NB4 (cell line): ENCODE results near the gene ABCA4.

ENCODE experiments used
- DNase-seq: peaks from one replicate; pipeline ENCODE4 v3.0.0; 2010; ENCODE audit warnings: low read depth
- H3K4me3 ChIP-seq: one replicate; pipeline ENCODE4 v1.5.1; 2011; ENCODE audit warnings: mild to moderate bottlenecking, low read depth, low read length, moderate library complexity
- CTCF ChIP-seq: IDR thresholded peaks from one replicate; pipeline ENCODE4 v1.5.1; 2012; ENCODE audit warnings: low read depth, low read length
- MAX ChIP-seq: IDR thresholded peaks from 2 replicates; pipeline ENCODE4 v1.6.1; 2011; ENCODE audit warnings: low read depth, low read length
- MYC ChIP-seq: IDR thresholded peaks from 2 replicates; pipeline ENCODE4 v1.6.1; 2011; ENCODE audit warnings: low read depth, low read length
- POLR2A ChIP-seq: IDR thresholded peaks from 2 replicates; pipeline ENCODE4 v1.6.1; 2011; ENCODE audit warnings: mild to moderate bottlenecking; ENCODE audit not compliant: insufficient read length; ENCODE audit errors: extremely low read depth

Gene ABCA4

GRCh38 chr1:94092210-94092613, 28.7 kb downstream of the ABCA4 start:
- H3K4me3 ChIP-seq: no peak overlapping the region
- DNase-seq: peak; percentile 23
- no peak for TF ChIP-seq MYC
- no peak for TF ChIP-seq CTCF

GRCh38 chr1:94090761-94091160, 30.2 kb downstream of the ABCA4 start:
- H3K4me3 ChIP-seq: no peak overlapping the region
- DNase-seq: no peak
- TF ChIP-seq MAX (no peak), MYC (no peak), CTCF (no peak), POLR2A (no peak)

- no peak overlapping the region for H3K4me3 ChIP-seq
- no peak for TF ChIP-seq MAX
- TF ChIP-seq CTCF: no peak
- no peak for TF ChIP-seq POLR2A
- no peak for TF ChIP-seq MYC
- no peak for DNase-seq
Measured at GRCh38 chr1:94087193-94087592, 33.8 kb downstream of the ABCA4 start.

- TF ChIP-seq MAX: no peak
- no peak for TF ChIP-seq POLR2A
- TF ChIP-seq CTCF: no peak
- TF ChIP-seq MYC: no peak
- DNase-seq: no peak
- H3K4me3 ChIP-seq: no peak overlapping the region
Measured at GRCh38 chr1:94084547-94084946, 36.4 kb downstream of the ABCA4 start.

GRCh38 chr1:94084085-94084484, 36.9 kb downstream of the ABCA4 start:
- no peak for TF ChIP-seq MAX
- no peak for TF ChIP-seq CTCF
- no peak for DNase-seq
- no peak overlapping the region for H3K4me3 ChIP-seq

GRCh38 chr1:94083681-94084080, 37.3 kb downstream of the ABCA4 start:
- no peak for DNase-seq
- H3K4me3 ChIP-seq: no peak overlapping the region
- TF ChIP-seq MAX (no peak), CTCF (no peak), POLR2A (no peak), MYC (no peak)
